ENCODE results near the gene SLC46A2.
A peak's percentile ranks its signal among the peaks of the same experiment; 100 is the strongest.

SLC46A2 gene

GRCh38 chr9:112885324-112885723 is 5.4 kb downstream of the SLC46A2 start:
- no peak for DNase-seq (ENCODE audit: low read depth in 3 of 3)

- no peak for DNase-seq (ENCODE audit: low read depth in 3 of 3)
Measured at GRCh38 chr9:112884721-112885120, 6.0 kb downstream of the SLC46A2 start.

- DNase-seq (ENCODE audit: low read depth in 3 of 3), result no peak
Measured at GRCh38 chr9:112884101-112884500, 6.6 kb downstream of the SLC46A2 start.

- DNase-seq (ENCODE audit: low read depth in 3 of 3), result no peak
Measured at GRCh38 chr9:112881331-112881730, 9.3 kb downstream of the SLC46A2 start.

- no peak for DNase-seq (ENCODE audit: low read depth in 3 of 3)
Measured at GRCh38 chr9:112880650-112881049, 10.0 kb downstream of the SLC46A2 start.

GRCh38 chr9:112878752-112879151 is 11.9 kb downstream of the SLC46A2 start:
- DNase-seq (ENCODE audit: low read depth in 3 of 3), result no peak

- no peak for DNase-seq (ENCODE audit: low read depth in 3 of 3)
Measured at GRCh38 chr9:112873773-112874405, 16.8 kb downstream of the SLC46A2 start.

- no peak for DNase-seq (ENCODE audit: low read depth in 3 of 3)
Measured at GRCh38 chr9:112872019-112872418, 18.7 kb downstream of the SLC46A2 start.

- DNase-seq (ENCODE audit: low read depth in 3 of 3), result no peak
Measured at GRCh38 chr9:112870556-112870955, 20.1 kb downstream of the SLC46A2 start.

GRCh38 chr9:112869917-112870316 is 20.8 kb downstream of the SLC46A2 start:
- no peak for DNase-seq (ENCODE audit: low read depth in 3 of 3)

GRCh38 chr9:112869041-112869529 is 21.6 kb downstream of the SLC46A2 start:
- no peak for DNase-seq (ENCODE audit: low read depth in 3 of 3)

- DNase-seq (ENCODE audit: low read depth in 3 of 3), result no peak
Measured at GRCh38 chr9:112868461-112868860, 22.2 kb downstream of the SLC46A2 start.

- peak in 1 of 3 experiments; percentile 19 for DNase-seq (ENCODE audit: low read depth in 3 of 3)
Measured at GRCh38 chr9:112867275-112867991, 23.2 kb downstream of the SLC46A2 start.

GRCh38 chr9:112866662-112867274 is 23.9 kb downstream of the SLC46A2 start:
- no peak for DNase-seq (ENCODE audit: low read depth in 3 of 3)

- DNase-seq (ENCODE audit: low read depth in 3 of 3), result no peak
Measured at GRCh38 chr9:112864982-112865381, 25.7 kb downstream of the SLC46A2 start.

- DNase-seq (ENCODE audit: low read depth in 3 of 3), result no peak
Measured at GRCh38 chr9:112864403-112864802, 26.3 kb downstream of the SLC46A2 start.

GRCh38 chr9:112863746-112864145 is 26.9 kb downstream of the SLC46A2 start:
- no peak for DNase-seq (ENCODE audit: low read depth in 3 of 3)

GRCh38 chr9:112863214-112863613 is 27.5 kb downstream of the SLC46A2 start:
- DNase-seq (ENCODE audit: low read depth in 3 of 3), result no peak

GRCh38 chr9:112861638-112862555 is 28.8 kb downstream of the SLC46A2 start:
- no peak for DNase-seq (ENCODE audit: low read depth in 3 of 3)

- no peak for DNase-seq (ENCODE audit: low read depth in 3 of 3)
Measured at GRCh38 chr9:112861155-112861554, 29.5 kb downstream of the SLC46A2 start.

GRCh38 chr9:112860451-112860850 is 30.2 kb downstream of the SLC46A2 start:
- DNase-seq (ENCODE audit: low read depth in 3 of 3), result no peak

- DNase-seq (ENCODE audit: low read depth in 3 of 3), result no peak
Measured at GRCh38 chr9:112858625-112859147, 32.0 kb downstream of the SLC46A2 start.
